ENCODE measurements around the gene HOXA9. TPM values are rescaled to one million over a fixed set of nuclear protein-coding genes. Genes with fewer than 3 reads are reported as not detected.

Gene HOXA9
- polyA plus RNA-seq, 1 donor from 2014 or later, result not detected

- no peak overlapping the region for H3K9ac ChIP-seq (ENCODE audit: low read length)
- no peak overlapping the region for H3K27ac ChIP-seq (ENCODE audit: low read length)
- peaks cover 13% of the 10 kb centered on the region for H3K9me3 ChIP-seq (ENCODE audit: low read length)
- no peak overlapping the region for H3K4me3 ChIP-seq (ENCODE audit: low read length)
- H4K20me1 ChIP-seq (ENCODE audit: insufficient read depth), result no peaks in the 10 kb centered on the region
- no peaks in the 10 kb centered on the region for H3K36me3 ChIP-seq (ENCODE audit: insufficient read depth, low read length)
- no peaks in the 10 kb centered on the region for H3K79me2 ChIP-seq (replicated peaks; ENCODE audit: insufficient read depth, low read length)
- H2AFZ ChIP-seq (ENCODE audit: low read depth, low read length), result no peak overlapping the region
- H3K27me3 ChIP-seq (ENCODE audit: insufficient read depth, low read depth, low read length), result peaks cover 100% of the 10 kb centered on the region
- no peaks in the 10 kb centered on the region for H3F3A ChIP-seq (ENCODE audit: insufficient read depth, low read length, poor library complexity, severe bottlenecking)
- TF ChIP-seq CTCF (IDR thresholded peaks at IDR 0.05; ENCODE audit: poor library complexity, severe bottlenecking) (no peak), EZH2 (IDR thresholded peaks at IDR 0.05; ENCODE audit: borderline replicate concordance, insufficient read depth, low read length, poor library complexity, severe bottlenecking) (peak; percentile 42)
- no peak overlapping the region for H3K4me2 ChIP-seq (ENCODE audit: low read length)
- H3K9me2 ChIP-seq (ENCODE audit: insufficient read depth, low read length), result no peaks in the 10 kb centered on the region
Measured at GRCh38 chr7:27124096-27124901, 41.0 kb downstream of the HOXA9 start.

GRCh38 chr7:27123477-27124053 lies 41.8 kb downstream of the HOXA9 start:
- Histone ChIP-seq H3K9me2 (ENCODE audit: insufficient read depth, low read length) (no peaks in the 10 kb centered on the region), H3K4me2 (ENCODE audit: low read length) (no peak overlapping the region), H3K9me3 (ENCODE audit: low read length) (peaks cover 7% of the 10 kb centered on the region), H3F3A (ENCODE audit: insufficient read depth, low read length, poor library complexity, severe bottlenecking) (no peaks in the 10 kb centered on the region), H3K27me3 (ENCODE audit: insufficient read depth, low read depth, low read length) (peaks cover 100% of the 10 kb centered on the region), H3K4me3 (ENCODE audit: low read length) (no peak overlapping the region), H4K20me1 (ENCODE audit: insufficient read depth) (no peaks in the 10 kb centered on the region), H3K9ac (ENCODE audit: low read length) (no peak overlapping the region), H3K27ac (ENCODE audit: low read length) (no peak overlapping the region), H3K36me3 (ENCODE audit: insufficient read depth, low read length) (no peaks in the 10 kb centered on the region), H3K79me2 (replicated peaks; ENCODE audit: insufficient read depth, low read length) (no peaks in the 10 kb centered on the region), H2AFZ (ENCODE audit: low read depth, low read length) (no peak overlapping the region)
- TF ChIP-seq REST (IDR thresholded peaks at IDR 0.05; ENCODE audit: borderline replicate concordance) (no peak), CTCF (IDR thresholded peaks at IDR 0.05; ENCODE audit: poor library complexity, severe bottlenecking) (no peak), EZH2 (IDR thresholded peaks at IDR 0.05; ENCODE audit: borderline replicate concordance, insufficient read depth, low read length, poor library complexity, severe bottlenecking) (no peak), MXI1 (conservative IDR thresholded peaks at IDR 0.05; ENCODE audit: poor library complexity, severe bottlenecking) (no peak), EP300 (conservative IDR thresholded peaks at IDR 0.05; ENCODE audit: poor library complexity, severe bottlenecking) (no peak), POLR2AphosphoS5 (IDR thresholded peaks at IDR 0.05) (no peak), RAD21 (conservative IDR thresholded peaks at IDR 0.05) (no peak), SMC3 (conservative IDR thresholded peaks at IDR 0.05; ENCODE audit: poor library complexity) (no peak), TAF1 (IDR thresholded peaks at IDR 0.05; ENCODE audit: low read depth) (no peak)

Data from neural cell (in vitro differentiated cells).